ENCODE data around the gene EHD3. TPM values are rescaled to one million over a fixed set of nuclear protein-coding genes. Genes with fewer than 3 reads are reported as not detected.
A peak's percentile ranks its signal among the peaks of the same experiment; 100 is the strongest.

EHD3 gene
- total and polyA plus RNA-seq, 11 donors: 8.9 to 31.9 (median 24.0) TPM

DNA sequence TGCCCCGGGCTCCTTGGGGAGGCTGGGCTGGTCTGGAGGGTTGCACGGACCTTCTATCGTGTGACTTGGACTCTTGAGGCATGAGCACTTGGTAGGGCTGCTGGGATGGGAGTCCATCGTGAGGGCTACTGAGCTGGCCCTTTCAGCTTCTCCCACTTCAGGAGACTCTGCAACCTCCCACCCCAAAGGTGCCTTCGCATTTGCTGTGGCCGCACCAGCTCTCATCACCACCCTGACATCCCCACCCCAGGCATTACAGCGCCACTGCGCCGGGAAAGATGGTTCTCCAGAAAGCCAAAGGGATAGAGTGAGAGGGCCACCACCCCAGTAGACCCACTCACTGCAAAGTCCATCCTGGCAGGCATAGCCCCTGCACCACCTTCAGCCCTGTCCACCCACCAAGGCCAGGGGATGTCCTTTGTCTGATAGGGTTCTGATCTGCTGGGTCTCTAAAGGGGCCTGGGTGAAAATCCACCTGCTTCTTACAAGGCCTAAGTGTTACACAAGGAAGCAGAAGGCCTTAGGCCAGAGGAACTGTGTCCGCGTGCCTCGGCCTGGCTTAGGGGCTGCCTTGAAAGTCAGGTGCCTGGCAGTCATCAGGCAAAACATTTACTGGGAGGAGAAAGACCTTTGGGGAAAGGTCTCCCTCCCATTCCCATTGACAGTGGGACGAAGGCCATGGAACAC, 5.1 kb downstream of the EHD3 start:
- ATAC-seq: no peak

DNA sequence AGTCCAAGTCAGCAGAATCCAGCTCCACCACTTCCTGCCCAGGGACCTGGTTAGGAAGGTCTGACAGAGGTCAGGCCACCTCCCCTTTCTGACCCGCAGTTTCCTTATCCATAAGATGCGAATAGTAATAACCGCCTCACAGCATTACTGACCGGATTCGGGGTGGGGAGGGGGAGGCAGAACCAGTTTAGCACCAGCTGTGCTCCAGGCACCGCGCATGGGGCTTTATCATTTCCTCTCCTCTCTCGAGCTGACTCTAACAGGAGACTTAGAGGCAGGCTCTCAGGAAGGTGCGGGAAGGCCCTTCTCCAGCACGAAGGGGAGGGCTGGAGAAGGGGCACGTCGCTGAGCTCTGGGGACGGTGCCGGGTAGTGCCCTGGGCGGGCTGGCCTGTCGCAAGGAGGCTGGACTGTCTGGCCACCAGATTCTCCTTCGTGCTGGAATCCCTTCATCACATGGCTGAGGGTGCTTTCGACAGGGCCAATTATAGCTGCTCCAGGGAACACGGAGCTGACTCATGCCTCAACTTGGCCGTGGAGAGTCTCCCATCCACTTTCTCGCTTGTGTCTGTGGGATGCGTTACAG, 5.7 kb downstream of the EHD3 start:
- ATAC-seq (peak; percentile 90 to 93 (median 92)), DNase-seq (peak; percentile 75 to 89 (median 81))
- peaks cover 11 to 71% (median 55%) of the 10 kb centered on the region in 12 donors for H3K4me1 ChIP-seq
- peak in 1 of 2 donors; percentile 51 for TF ChIP-seq POLR2A (IDR thresholded peaks at IDR 0.05)
- TF ChIP-seq, protein P1, sequence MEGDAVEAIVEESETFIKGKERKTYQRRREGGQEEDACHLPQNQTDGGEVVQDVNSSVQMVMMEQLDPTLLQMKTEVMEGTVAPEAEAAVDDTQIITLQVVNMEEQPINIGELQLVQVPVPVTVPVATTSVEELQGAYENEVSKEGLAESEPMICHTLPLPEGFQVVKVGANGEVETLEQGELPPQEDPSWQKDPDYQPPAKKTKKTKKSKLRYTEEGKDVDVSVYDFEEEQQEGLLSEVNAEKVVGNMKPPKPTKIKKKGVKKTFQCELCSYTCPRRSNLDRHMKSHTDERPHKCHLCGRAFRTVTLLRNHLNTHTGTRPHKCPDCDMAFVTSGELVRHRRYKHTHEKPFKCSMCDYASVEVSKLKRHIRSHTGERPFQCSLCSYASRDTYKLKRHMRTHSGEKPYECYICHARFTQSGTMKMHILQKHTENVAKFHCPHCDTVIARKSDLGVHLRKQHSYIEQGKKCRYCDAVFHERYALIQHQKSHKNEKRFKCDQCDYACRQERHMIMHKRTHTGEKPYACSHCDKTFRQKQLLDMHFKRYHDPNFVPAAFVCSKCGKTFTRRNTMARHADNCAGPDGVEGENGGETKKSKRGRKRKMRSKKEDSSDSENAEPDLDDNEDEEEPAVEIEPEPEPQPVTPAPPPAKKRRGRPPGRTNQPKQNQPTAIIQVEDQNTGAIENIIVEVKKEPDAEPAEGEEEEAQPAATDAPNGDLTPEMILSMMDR (IDR thresholded peaks at IDR 0.05): no peak
- intact Hi-C loops (cut with DNase I): loop anchor here in 5 of 10 donors (5.0 to 10.0 kb wide), 5 partner anchors 33 to 95 kb away; no protein-coding TSS in a partner anchor
- peaks cover 0 to 6% (median 4%) of the 10 kb centered on the region in 9 donors for H3K36me3 ChIP-seq
- peak overlapping the region in 2 of 12 donors; percentile 2 to 4 for H3K4me3 ChIP-seq
- peak overlapping the region; percentile 73 to 95 (median 90) for H3K27ac ChIP-seq
- H3K27me3 ChIP-seq: no peaks in the 10 kb centered on the region
- no peaks in the 10 kb centered on the region for H3K9me3 ChIP-seq
- 10 to 27% (median 21%) methylated on average over 8 to 22 of the region's 22 CpGs for WGBS, 4 donors

More for the DNA sequence above, 5.1 kb downstream of the EHD3 start:
- Histone ChIP-seq H3K4me3 (no peak overlapping the region), H3K4me1 (peaks cover 11 to 75% (median 59%) of the 10 kb centered on the region in 12 donors), H3K27me3 (no peaks in the 10 kb centered on the region), H3K9me3 (no peaks in the 10 kb centered on the region), H3K27ac (peak overlapping the region; percentile 73 to 95 (median 90)), H3K36me3 (no peaks in the 10 kb centered on the region)
- WGBS, 4 donors: 42 to 77% (median 70%) methylated on average over 8 to 13 of the region's 13 CpGs
- TF ChIP-seq POLR2A (IDR thresholded peaks at IDR 0.05): no peak
- TF ChIP-seq, protein P1 (IDR thresholded peaks at IDR 0.05): no peak
- intact Hi-C loops (cut with DNase I): loop anchor here in 3 of 10 donors (5.0 to 10.0 kb wide), 3 partner anchors 33 to 96 kb away; no protein-coding TSS in a partner anchor
- peak in 2 of 5 donors; percentile 27 to 64 for DNase-seq

DNA sequence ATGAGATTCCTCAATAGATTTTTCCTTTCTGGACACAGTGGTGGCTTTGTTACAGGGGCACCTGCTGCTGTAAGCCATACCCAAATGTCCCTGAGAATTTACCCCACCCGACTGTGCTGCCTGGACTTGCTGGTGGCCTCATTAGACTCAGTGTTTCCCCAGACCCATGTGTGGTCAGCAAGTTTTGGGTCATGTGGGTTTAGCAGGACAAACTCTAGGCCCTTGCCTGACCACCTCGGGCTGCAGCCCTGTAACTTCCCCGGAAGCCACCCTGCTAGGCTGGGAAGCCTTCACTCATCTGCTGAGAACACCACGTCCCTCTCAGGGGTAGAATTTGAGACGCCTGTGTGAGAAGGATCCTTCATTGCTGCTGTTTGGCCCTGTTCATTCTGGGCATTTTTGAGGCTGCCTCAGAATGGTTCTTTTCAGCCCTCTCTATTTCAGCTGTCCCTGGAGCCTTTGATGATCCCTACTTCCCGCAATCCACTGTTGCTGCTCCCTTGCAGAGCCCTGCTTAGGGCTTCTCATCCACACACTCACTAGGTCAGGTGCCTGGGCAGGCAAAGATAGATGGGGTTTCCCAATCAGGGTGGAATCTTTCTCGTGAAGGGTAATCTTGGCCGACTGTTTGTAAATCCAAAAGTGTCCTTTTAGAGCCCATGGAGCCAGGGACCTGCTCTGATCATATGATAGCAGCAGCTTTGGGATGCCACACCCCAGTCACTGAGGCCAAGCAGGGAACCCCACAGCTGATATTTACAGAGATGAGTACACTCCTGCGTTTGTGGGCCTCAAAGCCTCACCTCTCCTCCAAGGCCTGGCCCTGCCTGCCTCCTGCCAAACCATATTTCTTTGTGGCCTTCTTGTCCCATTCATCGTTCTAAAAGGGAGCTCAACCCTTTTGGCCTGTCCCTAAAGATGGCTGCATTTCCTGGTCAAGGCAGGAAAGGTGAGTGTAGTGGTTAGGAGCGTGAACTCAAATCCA, 6.7 kb downstream of the EHD3 start:
- no peak overlapping the region for H3K4me3 ChIP-seq
- no peaks in the 10 kb centered on the region for H3K27me3 ChIP-seq
- peak in 1 of 5 donors; percentile 25 for DNase-seq
- TF ChIP-seq, protein P1 (IDR thresholded peaks at IDR 0.05): no peak
- no peak for TF ChIP-seq POLR2A (IDR thresholded peaks at IDR 0.05)
- ATAC-seq: peak in 2 of 4 donors; percentile 2 to 4
- no peaks in the 10 kb centered on the region for H3K9me3 ChIP-seq
- peak overlapping the region; percentile 73 to 95 (median 90) for H3K27ac ChIP-seq
- intact Hi-C loops (cut with DNase I): loop anchor here in 2 of 10 donors (5.0 kb wide), 2 partner anchors 37 to 72 kb away; no protein-coding TSS in a partner anchor
- peaks cover 11 to 62% (median 46%) of the 10 kb centered on the region in 12 donors for H3K4me1 ChIP-seq
- WGBS, 4 donors: 72 to 76% (median 75%) methylated on average over 11 of the region's 11 CpGs
- peaks cover 0 to 13% (median 9%) of the 10 kb centered on the region in 9 donors for H3K36me3 ChIP-seq
